Measurements from ENCODE around the gene RGPD4.

DNA sequence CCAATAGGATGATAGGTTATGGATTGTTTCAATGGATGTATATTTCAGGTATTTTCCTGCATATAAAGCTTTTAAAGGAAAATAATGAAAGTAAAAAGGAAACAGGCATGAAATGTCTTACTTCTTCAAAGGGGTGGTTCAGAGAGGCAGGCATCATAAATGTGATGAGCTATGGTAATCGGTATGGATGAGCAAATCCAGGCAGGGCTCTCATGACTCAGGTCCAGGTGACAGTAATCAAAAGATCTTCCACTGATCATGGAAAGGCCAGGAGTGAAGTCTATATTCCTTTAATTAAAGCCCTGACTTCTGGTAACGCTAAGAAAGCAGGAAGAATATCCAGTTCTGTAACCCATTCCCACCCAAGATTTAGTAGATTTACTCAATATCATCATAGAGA, 48.7 kb upstream of the RGPD4 start:
- TF ChIP-seq, protein P1, sequence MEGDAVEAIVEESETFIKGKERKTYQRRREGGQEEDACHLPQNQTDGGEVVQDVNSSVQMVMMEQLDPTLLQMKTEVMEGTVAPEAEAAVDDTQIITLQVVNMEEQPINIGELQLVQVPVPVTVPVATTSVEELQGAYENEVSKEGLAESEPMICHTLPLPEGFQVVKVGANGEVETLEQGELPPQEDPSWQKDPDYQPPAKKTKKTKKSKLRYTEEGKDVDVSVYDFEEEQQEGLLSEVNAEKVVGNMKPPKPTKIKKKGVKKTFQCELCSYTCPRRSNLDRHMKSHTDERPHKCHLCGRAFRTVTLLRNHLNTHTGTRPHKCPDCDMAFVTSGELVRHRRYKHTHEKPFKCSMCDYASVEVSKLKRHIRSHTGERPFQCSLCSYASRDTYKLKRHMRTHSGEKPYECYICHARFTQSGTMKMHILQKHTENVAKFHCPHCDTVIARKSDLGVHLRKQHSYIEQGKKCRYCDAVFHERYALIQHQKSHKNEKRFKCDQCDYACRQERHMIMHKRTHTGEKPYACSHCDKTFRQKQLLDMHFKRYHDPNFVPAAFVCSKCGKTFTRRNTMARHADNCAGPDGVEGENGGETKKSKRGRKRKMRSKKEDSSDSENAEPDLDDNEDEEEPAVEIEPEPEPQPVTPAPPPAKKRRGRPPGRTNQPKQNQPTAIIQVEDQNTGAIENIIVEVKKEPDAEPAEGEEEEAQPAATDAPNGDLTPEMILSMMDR (IDR thresholded peaks at IDR 0.05) = no peak
- TF ChIP-seq POLR2AphosphoS5 (IDR thresholded peaks at IDR 0.05) (no peak), POLR2A (IDR thresholded peaks at IDR 0.05) (no peak)

Data from gastroesophageal sphincter (tissue), 3 donors.